Amniotic epithelial cell (primary cell): Measurements from ENCODE around the gene GPC5.
"Not testable (repeated sequence)": the region's sequence is repeated elsewhere in the genome, so short reads cannot be mapped to it uniquely, and the experiment has no call there.

Experiments used
- DNase-seq: peaks from one replicate; pipeline ENCODE4 v3.0.0-alpha.2; 2010; ENCODE audit warnings: low read depth

The GPC5 gene

DNA sequence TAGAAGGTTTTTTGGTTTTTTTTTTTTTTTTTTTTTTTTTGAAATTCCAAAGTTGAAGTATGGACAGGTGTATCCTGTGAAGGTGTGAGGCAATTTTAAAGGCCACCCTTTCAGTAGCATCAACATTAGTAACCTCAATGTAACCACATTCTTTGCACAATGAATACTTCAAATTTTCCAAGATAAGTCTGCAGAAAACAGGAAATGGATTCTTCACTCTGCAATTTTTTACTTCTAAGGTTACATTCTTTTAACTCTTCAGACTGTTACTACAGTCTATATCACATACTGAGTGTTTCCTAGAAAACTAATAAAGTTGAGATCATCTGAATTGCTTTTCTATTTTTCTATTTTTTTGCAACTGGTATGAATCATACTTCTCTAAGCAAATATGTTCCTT, 1259.1 kb downstream of the GPC5 start:
- peak; percentile 72 for DNase-seq

DNA sequence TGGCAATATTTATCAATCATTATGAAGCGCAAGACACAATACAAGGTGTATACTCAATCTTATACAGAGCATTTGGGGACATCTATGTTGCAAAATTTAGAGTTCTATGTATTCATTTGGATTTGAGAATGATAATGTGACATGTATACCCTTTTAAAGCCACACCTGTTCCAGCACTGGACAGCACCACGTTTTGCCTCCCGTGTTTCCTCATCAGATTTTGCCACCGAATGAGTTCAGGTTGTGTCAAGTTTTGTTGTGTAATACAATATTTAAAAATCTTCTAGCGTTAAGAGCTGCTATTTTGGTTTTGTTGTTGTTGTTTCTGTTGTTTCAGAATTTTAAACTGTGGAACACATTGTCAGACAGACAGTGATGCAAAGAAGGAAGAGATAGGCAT, 1259.9 kb downstream of the GPC5 start:
- DNase-seq, result no peak

DNA sequence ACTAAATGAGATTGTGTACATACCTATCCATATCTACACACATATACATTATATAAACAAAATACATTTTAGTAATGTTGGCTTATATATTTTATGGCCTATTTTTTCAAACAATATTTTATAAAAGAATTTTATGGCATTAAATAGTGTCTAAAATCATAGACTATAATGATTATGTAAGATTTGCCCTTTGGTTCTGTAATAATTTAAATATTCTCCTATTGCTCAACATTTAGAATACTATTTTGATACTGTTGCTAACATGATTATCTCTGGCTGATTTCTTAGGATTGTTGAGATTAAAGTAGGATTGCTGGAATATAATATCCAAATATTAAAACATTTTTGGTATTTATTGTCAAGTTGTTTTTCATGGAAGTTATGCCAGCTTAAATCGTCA, 1263.0 kb downstream of the GPC5 start:
- DNase-seq, result no peak

DNA sequence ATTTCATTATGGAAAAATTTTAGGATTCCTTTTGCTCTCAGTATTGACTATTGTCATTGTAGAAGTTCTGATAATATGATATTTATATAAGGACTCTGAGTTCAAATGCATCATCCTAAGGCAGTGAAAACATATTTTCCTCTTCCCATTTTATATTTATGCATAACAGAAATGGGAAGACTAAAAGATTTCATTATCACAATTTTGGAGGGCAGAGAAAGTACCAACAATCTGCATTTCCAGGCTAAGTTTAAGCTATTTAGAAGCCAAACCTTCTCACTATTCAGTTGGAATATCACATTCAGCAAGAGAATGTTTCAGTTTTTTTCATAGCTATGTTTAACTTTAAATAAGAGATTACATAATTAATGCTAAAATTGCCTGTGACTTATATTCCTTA, 1269.7 kb downstream of the GPC5 start:
- no peak for DNase-seq

DNA sequence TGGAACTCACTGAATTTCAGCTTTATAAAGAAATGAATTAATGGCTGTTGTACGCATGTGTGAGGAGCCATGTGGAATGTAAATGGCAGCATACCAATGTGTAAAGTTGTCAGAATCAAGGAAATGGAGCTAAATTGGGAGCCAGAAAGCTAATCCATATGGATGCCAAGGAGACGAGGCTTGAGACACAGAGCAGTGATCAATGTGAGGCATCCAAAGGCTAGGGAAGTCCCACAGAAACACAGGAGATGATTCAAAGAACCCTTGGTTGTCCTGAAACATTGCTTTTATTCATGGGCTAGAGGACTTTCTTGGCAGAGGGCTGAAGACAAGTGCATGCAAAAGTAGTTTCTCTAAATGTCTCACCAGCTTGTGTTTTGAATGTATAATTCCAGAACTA, 1271.7 kb downstream of the GPC5 start:
- no peak for DNase-seq

DNA sequence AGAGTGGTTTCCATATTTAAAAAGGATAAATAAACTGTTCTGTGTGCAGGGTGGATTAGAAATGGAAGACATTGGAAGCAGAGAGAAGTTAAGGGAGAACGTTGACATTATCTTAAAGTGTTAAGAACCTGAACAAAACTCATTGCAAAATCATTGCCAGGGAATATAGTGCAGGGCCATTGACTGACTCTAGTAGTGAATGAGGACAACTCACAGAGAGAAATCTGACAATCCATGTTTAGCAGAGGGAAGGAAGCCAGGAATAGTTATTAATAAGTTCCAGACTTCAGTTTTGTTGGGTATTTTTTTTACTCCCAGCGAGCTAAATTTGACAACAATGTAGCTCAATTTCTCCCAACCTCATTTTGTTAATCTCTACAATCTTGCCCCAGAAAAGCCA, 1273.4 kb downstream of the GPC5 start:
- DNase-seq, result no peak

DNA sequence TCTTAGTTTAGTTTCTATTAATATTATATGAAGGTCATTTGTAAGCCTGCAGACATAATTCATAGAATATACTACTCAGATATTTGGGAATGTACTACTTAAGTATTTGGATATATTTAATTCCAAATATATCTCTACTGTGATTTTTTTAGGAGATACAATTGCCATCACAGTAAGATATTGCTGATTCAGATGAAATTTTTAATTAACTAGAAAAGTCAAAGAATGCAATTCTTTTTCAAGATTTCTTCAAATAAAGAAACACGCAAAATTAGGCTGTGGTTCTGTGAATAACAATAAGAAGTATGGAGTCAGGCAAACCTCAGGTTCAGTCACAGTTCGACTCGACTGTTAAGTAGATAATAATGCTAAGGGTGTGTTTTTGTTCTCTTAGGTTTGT, 1277.8 kb downstream of the GPC5 start:
- DNase-seq, result no peak

DNA sequence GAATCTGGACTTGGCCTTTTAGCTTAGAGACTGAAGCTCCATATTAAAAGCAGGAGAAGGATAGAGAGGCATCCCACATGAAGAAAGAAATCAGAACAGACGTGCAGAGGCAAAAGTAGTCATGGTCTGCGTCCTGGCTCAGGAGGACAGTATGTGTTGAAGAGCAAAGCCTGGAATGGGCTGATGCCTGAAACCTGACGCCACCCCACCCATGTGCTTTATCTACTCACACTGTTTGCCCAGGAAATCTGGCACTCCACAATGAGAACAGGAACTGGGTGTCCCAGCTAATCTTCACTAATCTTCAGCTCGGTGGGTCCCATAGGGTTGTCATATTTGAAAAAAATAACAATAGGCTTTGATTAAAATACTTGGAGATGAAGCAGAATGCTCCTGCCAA, 1279.2 kb downstream of the GPC5 start:
- no peak for DNase-seq

DNA sequence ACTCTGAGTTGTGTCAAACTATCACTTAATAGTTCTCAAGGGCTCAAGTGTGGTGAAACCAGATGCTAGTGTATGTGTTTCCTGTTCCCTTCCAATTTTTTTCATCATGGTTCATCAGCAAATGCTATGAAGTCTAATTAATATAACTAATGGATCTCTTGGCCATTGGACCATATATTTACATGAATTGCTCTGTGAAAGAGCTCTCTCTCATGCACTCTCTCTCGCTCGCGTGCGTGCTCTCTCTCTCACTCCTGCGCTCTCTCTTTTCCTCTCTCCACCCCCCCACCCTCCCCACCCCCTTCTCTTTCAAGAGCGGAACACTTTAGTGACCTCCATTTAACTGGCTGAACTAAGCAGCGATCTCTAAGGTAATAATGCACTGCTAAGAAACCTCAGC, 1281.2 kb downstream of the GPC5 start:
- DNase-seq, result no peak

DNA sequence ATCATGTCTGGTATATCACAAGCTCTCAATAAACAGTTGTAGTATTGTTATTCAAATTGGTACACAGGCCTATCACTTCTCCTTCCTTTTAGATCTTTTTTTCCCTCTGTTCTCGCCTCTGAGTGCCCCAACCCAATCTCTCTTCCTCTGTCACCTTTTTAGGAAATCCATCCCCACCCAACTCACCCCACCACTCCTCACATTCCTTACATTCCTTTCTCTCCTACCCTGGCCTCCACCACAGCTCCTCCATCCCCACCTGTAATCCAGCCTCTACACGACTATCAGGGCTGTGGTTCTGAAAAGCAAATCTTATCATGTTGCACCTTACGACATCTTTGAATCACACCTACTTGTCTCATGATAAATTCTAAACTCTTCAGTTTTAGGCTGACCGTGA, 1282.8 kb downstream of the GPC5 start:
- no peak for DNase-seq

DNA sequence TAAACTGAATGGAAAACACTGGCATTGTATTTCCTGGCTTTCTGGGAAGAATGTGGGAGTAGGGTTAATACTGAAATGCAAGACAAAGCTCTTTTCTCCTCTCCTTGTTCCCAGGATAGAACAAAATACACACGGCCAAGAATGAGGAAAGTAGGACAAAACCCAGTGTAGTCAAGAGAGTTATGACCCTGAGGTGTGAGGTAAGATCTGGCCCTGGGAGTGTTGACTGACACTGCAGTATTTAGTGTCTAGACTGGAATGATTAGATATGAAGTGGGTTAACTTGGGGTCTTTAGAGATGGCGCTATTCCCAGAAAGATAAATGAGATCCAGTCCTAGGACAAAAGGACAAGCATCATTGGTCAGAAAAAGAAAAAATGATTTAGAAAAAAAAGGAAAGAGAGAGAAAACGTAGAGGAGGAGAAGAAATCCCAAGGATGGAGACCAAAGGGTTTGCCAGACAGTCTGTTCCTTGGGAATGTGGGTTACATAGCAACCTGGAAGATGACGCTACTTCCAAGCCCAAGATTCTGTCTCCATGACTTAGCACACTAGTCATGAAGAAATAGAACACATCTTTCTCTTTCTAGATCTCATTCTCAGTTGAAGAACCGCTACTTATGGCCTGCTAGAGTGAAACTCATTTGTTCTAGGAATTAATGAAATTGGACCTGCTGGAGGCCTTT, 1284.6 kb downstream of the GPC5 start:
- DNase-seq, result peak; percentile 5

DNA sequence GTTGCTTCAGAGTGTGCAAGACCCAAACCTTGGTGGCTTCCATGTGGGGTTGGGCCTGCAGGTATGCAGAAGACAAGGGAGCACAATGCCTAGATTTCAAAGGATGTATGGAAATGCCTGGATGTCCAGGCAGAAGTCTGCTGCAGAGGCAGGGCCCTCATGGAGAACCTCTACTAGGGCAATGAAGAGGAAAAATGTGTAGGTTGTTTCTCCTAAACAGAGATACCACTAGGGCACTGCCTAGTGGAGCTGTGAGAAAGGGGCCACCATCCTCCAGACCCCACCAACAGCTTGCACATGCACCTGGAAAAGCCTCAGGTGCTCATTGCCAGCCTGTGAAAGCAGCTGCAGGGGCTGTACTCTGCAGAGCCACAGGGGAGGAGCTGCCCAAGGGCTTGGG, 1295.6 kb downstream of the GPC5 start:
- DNase-seq, result no peak

DNA sequence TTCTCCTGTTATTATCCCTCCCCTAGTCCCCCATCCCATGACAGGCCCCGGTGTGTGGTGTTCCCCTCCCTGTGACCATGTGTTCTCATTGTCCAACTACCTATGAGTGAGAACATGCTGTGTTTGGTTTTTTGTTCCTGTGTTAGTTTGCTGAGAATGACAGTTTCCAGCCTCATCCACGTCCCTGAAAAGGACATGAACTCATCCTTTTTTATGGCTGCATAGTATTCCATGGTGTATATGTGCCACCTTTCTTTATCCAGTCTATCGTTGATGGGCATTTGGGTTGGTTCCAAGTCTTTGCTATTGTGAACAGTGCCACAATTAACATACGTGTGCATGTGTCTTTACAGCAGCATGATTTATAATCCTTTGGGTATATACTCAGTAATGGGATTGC, 1297.4 kb downstream of the GPC5 start:
- not testable (repeated sequence) for DNase-seq

DNA sequence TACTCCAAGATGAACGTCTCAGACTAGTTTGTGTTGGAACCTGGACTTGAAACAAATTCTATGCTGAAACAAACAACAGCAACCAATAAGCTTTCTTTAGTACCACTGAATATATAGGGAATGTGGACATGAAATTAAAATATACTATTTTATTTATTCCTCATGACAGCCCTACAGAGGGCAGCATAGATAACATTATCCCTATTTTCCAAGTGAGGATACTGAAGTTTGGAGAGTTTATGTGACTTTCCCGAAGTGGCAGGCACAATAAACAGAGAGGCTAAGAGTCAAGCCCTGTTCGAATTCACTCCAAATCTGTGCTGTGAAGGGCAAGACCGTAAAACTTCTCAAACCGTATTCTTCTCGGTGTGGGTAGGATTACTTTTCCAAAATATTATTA, 1318.3 kb downstream of the GPC5 start:
- DNase-seq, result peak; percentile 18

DNA sequence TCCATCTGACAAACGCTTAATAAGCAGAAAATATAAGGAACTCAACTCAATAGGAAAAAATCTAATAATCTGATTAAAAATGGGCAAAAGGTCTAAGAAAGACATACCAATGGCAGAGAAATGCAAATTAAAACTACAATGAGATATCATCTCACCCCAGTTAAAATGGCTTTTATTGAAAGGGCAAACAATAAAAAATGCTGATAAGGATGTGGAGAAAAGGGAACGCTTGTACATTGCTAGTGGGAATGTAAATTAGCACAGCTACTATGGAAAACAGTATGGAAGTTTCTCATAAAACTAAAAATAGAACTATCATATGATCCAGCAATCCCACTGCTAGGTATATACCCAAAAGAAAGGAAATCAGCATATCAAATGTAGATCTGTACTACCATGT, 1319.4 kb downstream of the GPC5 start:
- DNase-seq, result no peak

DNA sequence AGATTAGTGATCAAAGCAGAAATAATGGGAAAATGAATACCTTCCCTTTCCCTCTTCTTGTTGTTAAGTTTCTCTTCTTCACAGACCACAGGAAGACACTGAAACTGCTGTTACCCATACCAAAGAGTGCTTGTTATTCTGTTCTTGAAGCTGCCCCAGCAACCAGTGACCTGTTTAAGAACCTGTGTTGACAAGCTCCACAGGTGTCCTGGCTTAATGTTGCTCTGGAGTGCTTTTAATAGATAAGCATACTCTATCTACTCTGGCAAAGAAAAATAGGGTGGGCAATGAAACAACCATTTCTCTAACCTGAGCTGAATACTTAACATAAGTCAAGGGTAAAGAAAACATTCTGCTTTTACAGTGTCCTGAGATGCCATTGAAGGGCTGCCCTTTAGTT, 1321.4 kb downstream of the GPC5 start:
- no peak for DNase-seq

DNA sequence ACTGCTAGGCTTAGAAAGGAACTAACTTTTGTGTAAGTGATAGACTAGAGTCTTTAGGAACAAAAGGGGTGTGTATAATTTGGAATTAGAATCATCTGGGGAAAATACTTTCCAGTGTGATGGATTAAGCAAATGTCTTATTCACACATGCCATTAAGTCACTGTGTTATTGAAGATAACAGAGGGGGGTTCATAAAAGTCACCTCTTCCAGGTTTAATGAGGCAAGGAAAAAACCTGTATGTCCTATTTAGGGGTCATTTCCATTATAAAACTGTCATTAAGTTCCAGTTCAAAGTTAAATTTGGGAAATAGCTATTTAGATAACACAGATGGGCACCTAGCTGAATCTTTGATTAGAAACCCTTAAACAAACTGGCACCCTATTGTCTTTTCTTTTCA, 1323.2 kb downstream of the GPC5 start:
- DNase-seq, result no peak

DNA sequence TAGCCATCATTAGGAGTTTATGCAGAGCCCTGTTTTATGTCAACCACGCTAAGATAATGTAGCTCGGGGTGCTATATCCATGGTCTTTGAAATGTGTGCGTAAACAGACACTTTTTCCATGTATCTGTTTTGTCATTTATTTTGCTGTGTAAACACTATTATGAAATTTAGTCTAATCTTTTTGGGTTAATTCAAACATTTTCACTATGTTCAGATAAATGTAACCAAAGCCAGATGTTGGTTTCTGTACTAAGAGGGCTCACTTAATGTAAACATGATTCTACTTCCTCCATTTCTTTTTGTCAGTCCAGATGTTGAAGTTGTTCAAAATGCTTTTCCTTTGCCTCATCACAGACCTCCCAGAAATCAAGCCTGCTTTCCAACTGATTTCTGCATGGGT, 1328.7 kb downstream of the GPC5 start:
- peak; percentile 7 for DNase-seq

DNA sequence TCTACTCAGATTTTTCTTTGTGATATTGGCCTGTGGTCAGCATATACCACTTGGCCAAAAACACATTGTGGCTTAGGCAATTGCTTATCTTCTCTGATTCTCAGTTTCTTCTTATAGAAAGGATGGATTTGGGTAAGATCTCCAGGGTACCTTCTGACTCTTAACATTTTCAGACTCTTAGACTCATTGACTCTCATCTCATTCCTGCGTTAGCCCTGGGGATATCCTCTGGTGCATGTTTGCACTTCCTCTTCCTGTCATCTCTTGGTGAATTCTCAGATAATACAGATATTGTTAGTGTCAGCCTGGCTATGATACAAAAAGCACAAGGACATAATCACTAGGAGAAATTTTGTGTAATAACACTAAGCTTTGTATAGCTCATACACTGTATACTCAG, 1335.6 kb downstream of the GPC5 start:
- no peak for DNase-seq

DNA sequence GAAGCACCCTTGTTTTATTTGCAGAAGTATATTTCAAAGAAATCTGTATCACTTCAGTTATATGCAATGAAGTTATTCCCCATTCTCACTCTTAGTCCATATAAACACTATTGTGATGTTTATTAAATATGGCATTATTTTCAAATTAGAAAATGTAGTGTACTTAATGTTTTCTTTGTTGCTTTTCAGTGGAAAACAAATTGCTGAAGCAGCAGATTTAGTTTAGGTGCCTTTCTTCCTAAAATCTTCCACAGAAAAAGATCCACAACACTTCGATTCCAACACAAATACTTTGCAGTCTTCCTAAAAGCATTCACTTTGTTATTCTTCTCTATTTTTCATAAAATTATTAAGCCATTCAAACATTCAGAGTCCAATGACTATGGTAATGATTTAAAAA, 1336.1 kb downstream of the GPC5 start:
- DNase-seq, result no peak

DNA sequence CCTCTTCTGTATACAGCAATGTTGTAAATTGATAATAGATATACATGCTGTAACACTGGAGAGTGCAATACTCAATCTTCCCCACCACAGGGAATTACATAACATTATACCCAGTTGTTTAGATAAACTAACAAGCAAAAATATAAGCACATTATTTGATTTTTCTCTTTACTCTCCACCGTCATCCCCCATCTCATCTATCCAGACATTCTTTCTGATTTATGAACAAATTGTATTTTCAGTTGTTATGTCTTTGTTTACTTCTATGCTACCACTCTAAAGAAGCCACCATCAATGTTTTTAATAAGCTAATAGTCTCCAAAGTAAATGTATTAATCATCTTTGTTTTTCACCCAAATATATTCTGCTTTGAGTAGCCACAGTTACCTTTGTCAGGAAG, 1337.5 kb downstream of the GPC5 start:
- no peak for DNase-seq

DNA sequence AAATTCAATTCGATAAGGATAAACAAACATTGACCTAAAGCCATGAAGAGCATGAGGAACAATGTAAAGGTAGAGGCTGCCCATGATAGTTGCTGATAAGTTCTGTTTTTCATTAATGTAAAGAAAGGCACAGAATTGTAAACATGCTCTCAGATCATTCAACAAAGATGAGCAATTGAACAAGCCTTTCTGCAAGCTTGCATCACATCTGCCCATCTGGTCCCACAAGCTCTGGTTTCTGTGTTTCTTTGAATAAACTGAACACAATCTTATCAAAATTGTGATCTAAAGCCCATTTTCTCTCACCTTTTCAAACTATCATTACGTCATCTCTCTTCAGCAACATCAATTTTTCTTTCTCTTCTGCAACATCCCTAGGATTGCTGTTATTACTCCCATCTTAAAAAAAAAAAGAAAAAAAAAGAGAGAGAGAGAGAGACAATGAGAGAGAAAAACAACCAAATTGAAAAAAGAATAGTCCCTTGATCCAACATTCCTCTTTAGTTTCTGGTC, 1340.9 kb downstream of the GPC5 start:
- DNase-seq, result peak; percentile 47

DNA sequence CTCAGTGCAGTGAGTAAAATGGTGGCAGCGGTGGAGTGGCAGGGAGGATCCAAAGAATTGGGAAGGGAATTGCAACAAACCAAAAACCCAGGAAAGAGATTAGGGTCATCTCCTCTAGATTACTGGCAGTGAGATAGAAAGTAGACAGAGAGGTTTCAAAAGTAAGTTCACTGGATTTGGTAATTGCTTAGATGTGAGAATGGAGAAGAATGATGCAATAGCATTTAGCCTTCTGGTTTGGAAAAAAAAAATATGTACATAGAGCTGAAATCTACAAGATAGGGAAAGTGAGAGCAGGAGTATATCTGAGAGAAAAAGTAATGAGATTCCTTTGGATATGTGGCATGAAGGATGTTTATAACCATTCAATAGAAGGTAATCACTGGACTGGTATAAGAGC, 1345.6 kb downstream of the GPC5 start:
- peak; percentile 23 for DNase-seq

DNA sequence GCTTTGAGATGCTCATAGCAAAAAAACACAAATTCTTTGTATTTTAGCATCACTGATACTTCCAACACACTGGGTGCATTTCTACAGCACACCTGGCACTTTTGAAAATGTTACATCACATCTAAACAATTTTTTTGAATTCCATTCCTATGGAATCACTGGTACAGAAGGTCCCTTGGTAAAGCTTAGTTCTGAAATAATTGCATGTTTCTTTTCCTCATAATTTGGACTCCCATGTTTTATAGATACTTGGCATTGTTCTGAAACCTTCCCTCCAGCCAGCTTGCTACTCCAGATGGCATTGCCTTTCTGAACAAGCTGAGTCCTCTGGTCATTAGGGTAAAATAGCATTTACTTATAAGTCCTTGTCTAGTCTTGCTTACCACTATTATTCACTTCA, 1346.8 kb downstream of the GPC5 start:
- DNase-seq, result no peak

DNA sequence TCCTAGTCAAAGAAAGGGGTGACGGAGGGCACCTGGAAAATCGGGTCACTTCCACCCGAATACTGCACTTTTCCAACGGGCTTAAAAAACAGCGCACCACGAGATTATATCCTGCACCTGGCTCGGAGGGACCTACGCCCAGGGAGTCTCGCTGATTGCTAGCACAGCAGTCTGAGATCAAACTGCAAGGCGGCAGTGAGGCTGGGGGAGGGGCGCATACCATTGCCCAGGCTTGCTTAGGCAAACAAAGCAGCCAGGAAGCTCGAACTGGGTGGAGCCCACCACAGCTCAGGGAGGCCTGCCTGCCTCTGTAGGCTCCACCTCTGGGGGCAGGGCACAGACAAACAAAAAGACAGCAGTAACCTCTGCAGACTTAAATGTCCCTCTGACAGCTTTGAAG, 1354.3 kb downstream of the GPC5 start:
- not testable (repeated sequence) for DNase-seq
